WTC11 (cell line): Measurements from ENCODE around the gene CYB561D1.

ENCODE experiments used
- AR ChIP-seq: fragments of 250-450 bp; sonication (Bioruptor Pico); IDR thresholded peaks from 2 replicates; pipeline ENCODE4 v1.9.0; 2021; ENCODE audit warnings: mild to moderate bottlenecking
- ARID4B ChIP-seq: sonication (generic); formaldehyde crosslinking; IDR thresholded peaks from 2 replicates; pipeline ENCODE4 v1.8.0; 2023; ENCODE audit warnings: missing genetic modification reagents, mild to moderate bottlenecking, borderline replicate concordance
- ATF2 ChIP-seq: sonication (generic); formaldehyde crosslinking; IDR thresholded peaks from 2 replicates; pipeline ENCODE4 v1.8.1; 2022; ENCODE audit warnings: low read depth, missing genetic modification reagents, borderline replicate concordance
- CTCF ChIP-seq: fragments of 200-600 bp; IDR thresholded peaks from 2 replicates; pipeline ENCODE4 v1.8.0; 2022; ENCODE audit warnings: antibody characterized with exemption
- FOXP4 ChIP-seq: sonication (generic); formaldehyde crosslinking; IDR thresholded peaks from 2 replicates; pipeline ENCODE4 v1.8.0; 2022; ENCODE audit warnings: mild to moderate bottlenecking, missing genetic modification reagents
- GABPB1 ChIP-seq: sonication (generic); formaldehyde crosslinking; IDR thresholded peaks from 2 replicates; pipeline ENCODE4 v1.8.1; 2023; ENCODE audit warnings: mild to moderate bottlenecking, missing genetic modification reagents
- NR1H2 ChIP-seq: sonication (generic); formaldehyde crosslinking; IDR thresholded peaks from 2 replicates; pipeline ENCODE4 v1.9.0; 2021; ENCODE audit warnings: mild to moderate bottlenecking, moderate library complexity, missing genetic modification reagents
- NR3C1 ChIP-seq: sonication (generic); formaldehyde crosslinking; conservative IDR thresholded peaks from 2 replicates; pipeline ENCODE4 v1.8.1; 2023; ENCODE audit warnings: low read depth, mild to moderate bottlenecking, missing genetic modification reagents
- SP1 ChIP-seq: sonication (generic); formaldehyde crosslinking; conservative IDR thresholded peaks from 2 replicates; pipeline ENCODE4 v1.8.1; 2022; ENCODE audit warnings: missing genetic modification reagents
- USF1 ChIP-seq: sonication (generic); formaldehyde crosslinking; IDR thresholded peaks from 2 replicates; pipeline ENCODE4 v1.8.0; 2022; ENCODE audit warnings: mild to moderate bottlenecking, missing genetic modification reagents
- ZMAT4 ChIP-seq: fragments of 250-450 bp; sonication (Bioruptor Pico); IDR thresholded peaks from 2 replicates; pipeline ENCODE4 v1.9.0; 2021; ENCODE audit warnings: mild to moderate bottlenecking

- TF ChIP-seq ATF2 (CRISPR knock-in tag), result no peak
- TF ChIP-seq SP1 (CRISPR knock-in tag), result no peak
- TF ChIP-seq ZMAT4 (CRISPR knock-in tag), result no peak
- no peak for TF ChIP-seq CTCF
- TF ChIP-seq FOXP4 (CRISPR knock-in tag), result no peak
- no peak for TF ChIP-seq AR (CRISPR knock-in tag)
- TF ChIP-seq NR3C1 (CRISPR knock-in tag), result no peak
- no peak for TF ChIP-seq USF1
- TF ChIP-seq ARID4B, result no peak
- no peak for TF ChIP-seq NR1H2 (CRISPR knock-in tag)
- TF ChIP-seq GABPB1, result no peak
These were observed 40.5 kb downstream of the CYB561D1 start for GRCh38 chr1:109534307-109534858.
